ENCODE measurements around the gene CALHM6. TPM values are rescaled to one million over a fixed set of nuclear protein-coding genes. Genes with fewer than 3 reads are reported as not detected.
A peak's percentile ranks its signal among the peaks of the same experiment; 100 is the strongest.

The CALHM6 gene
- total and polyA plus RNA-seq, 5 experiments from 2014 or later: 1.2 to 49.3 (median 5.3) TPM

DNA sequence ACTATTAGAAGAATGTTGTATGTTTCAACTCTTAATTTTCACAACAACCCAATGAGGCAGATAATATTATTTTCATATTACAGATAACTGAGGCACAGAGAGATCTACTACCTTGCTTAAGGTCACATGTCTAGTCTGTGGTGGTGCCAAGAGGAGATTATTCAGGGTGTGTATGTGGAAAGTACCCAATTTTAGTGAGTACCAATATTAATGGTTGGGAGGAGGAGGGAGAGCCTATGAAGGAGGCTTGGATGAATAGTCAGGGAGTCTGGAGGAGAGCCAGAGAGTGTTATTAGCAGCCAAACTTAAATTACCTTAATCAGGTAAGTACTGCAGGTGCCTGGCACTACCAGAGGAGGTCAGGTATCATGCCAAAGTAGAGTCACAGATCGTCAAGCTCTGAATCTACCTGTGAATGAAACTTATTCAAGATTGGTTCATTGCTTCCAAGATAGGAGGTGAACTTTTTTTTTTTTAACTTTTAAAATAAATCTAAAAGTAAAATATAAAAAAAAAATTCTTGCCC lies 10.9 kb upstream of the CALHM6 start:
- Mint-ChIP-seq H3K27ac (no peak overlapping the region), H3K4me1 (peaks cover under 1 to 34% (median 3%) of the 10 kb centered on the region in 4 donors)
- POLR2A ChIA-PET: no interaction called here

GRCh38 chr6:116450769-116451740 lies 10.1 kb upstream of the CALHM6 start:
- H3K4me3 Mint-ChIP-seq: peak overlapping the region in 1 of 10 donors; percentile 1
- H3K27me3 Mint-ChIP-seq: peaks cover 7 to 45% (median 11%) of the 10 kb centered on the region in 5 donors
- peak in 1 of 2 donors; percentile 37 for ATAC-seq
- peaks cover 0 to 2% (median 0%) of the 10 kb centered on the region in 3 donors for H3K36me3 Mint-ChIP-seq
- no peak for DNase-seq
- POLR2A ChIA-PET: no interaction called here
- H3K9me3 Mint-ChIP-seq: no peaks in the 10 kb centered on the region
- H3K4me1 Mint-ChIP-seq: peaks cover 0 to 31% (median 3%) of the 10 kb centered on the region in 4 donors
- H3K27ac Mint-ChIP-seq: no peak overlapping the region

More for the DNA sequence above, 10.9 kb upstream of the CALHM6 start:
- DNase-seq (no peak), ATAC-seq (no peak)
- Mint-ChIP-seq H3K36me3 (peaks cover 0 to 2% (median 0%) of the 10 kb centered on the region in 3 donors), H3K9me3 (no peaks in the 10 kb centered on the region), H3K4me3 (peak overlapping the region in 1 of 10 donors; percentile 39), H3K27me3 (peaks cover 6 to 45% (median 10%) of the 10 kb centered on the region in 5 donors)

- POLR2A ChIA-PET: no interaction called here
- Mint-ChIP-seq H3K27me3 (peaks cover 7 to 45% (median 11%) of the 10 kb centered on the region in 5 donors), H3K36me3 (peaks cover 0 to 2% (median 0%) of the 10 kb centered on the region in 3 donors), H3K9me3 (no peaks in the 10 kb centered on the region), H3K4me3 (no peak overlapping the region), H3K27ac (no peak overlapping the region), H3K4me1 (peaks cover 0 to 25% (median 3%) of the 10 kb centered on the region in 4 donors)
- no peak for ATAC-seq
- no peak for DNase-seq
These were observed 9.3 kb upstream of the CALHM6 start for GRCh38 chr6:116451916-116452315.

DNA sequence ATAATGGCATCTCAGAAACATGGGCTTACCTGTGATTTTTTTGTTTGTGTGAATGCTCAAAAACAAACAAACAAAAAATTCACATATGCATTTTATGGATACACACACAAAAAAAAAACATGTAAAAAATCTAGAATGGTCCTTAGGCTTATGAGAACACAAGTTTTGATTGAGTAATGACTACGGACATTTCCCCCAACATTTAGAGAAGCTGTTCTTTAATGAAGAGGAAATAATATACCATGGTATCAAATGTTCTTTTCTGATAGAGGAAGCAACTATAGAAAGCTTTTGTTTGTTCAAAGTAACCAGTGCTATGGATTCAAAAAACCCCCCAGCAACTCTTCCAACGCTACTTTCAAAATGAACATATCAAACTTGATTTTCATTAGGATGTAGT lies 8.6 kb upstream of the CALHM6 start:
- Mint-ChIP-seq H3K4me1 (peaks cover 0 to 23% (median 3%) of the 10 kb centered on the region in 4 donors), H3K9me3 (no peaks in the 10 kb centered on the region)

DNA sequence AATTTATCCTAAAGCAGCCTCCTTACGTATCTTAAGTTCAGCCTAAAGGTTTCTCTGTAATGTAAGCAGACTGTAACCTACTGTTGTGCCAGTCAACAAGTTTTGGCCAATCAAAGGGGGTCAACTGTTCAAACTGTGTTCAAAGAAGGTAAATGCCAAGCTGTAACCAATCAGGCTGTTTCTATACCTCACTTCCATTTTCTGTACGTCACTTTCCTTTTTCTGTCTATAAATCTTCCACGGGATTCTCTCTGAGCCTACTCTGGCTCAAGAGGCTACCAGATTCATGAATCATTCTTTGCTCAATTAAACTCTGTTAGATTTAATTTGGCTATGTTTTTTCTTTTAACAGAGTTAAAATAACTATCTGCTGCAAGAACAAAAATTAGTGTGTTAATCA lies 5.1 kb upstream of the CALHM6 start:
- no peak overlapping the region for H3K27ac Mint-ChIP-seq

More for the DNA sequence above, 8.6 kb upstream of the CALHM6 start:
- H3K27ac Mint-ChIP-seq: no peak overlapping the region
- ATAC-seq: no peak
- POLR2A ChIA-PET: no interaction called here
- H3K36me3 Mint-ChIP-seq: peaks cover 0 to 2% (median 0%) of the 10 kb centered on the region in 3 donors
- H3K4me3 Mint-ChIP-seq: no peak overlapping the region
- peaks cover 7 to 42% (median 9%) of the 10 kb centered on the region in 5 donors for H3K27me3 Mint-ChIP-seq
- DNase-seq: no peak

DNA sequence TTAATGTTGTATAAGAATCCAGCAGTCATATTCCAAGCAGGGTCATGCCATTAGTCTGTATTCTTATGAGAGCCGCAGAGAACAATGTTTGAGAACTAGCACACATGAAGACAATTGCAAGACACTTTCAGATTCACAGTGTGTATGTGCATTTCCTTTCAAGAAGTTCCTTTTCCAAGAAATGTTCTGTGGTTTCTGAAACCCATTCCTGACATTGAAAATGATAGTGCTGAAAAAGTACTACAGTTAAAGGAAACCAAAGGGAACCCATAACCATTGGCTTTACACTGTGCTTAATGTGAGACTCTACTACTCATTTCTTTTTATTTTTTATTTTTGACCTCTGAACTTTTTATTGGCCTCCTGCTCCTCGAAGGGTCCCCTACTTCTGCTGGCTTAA lies 4.2 kb upstream of the CALHM6 start:
- no peak for DNase-seq
- H3K4me1 Mint-ChIP-seq: peaks cover 3 to 15% (median 10%) of the 10 kb centered on the region in 4 donors
- ATAC-seq: no peak
- H3K36me3 Mint-ChIP-seq: peaks cover 0 to 2% (median 0%) of the 10 kb centered on the region in 3 donors
- POLR2A ChIA-PET: no interaction called here
- H3K27me3 Mint-ChIP-seq: peaks cover 8 to 27% (median 18%) of the 10 kb centered on the region in 5 donors
- H3K4me3 Mint-ChIP-seq: no peak overlapping the region
- no peaks in the 10 kb centered on the region for H3K9me3 Mint-ChIP-seq
- H3K27ac Mint-ChIP-seq: no peak overlapping the region

More for the DNA sequence above, 5.1 kb upstream of the CALHM6 start:
- DNase-seq (no peak), ATAC-seq (no peak)
- Mint-ChIP-seq H3K9me3 (no peaks in the 10 kb centered on the region), H3K27me3 (peaks cover 7 to 28% (median 13%) of the 10 kb centered on the region in 5 donors), H3K4me1 (peaks cover 1 to 16% (median 6%) of the 10 kb centered on the region in 4 donors), H3K36me3 (peaks cover 0 to 2% (median 0%) of the 10 kb centered on the region in 3 donors), H3K4me3 (no peak overlapping the region)
- POLR2A ChIA-PET: no interaction called here

DNA sequence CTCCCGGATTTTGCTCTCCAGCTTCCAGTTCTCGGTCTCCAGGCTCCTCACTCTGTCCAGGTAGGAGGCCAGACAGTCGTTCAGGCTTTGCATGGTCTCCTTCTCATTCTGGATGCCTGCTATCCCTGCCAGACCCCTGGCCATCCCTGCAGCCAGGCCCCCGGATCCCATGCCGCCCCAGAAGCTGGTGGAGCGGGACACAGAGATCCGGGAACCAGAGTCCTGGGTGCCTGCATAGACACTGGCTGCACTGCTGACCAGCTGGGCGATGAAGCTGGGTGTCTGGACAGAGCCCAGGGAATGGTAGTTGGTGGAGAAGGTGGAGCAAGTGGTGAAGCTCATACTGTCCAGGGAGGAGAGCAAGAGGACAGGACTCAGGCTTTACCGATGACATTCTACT lies 2.9 kb upstream of the CALHM6 start:
- POLR2A ChIA-PET: no interaction called here
- DNase-seq (no peak), ATAC-seq (no peak)
- Mint-ChIP-seq H3K4me1 (peaks cover 4 to 20% (median 12%) of the 10 kb centered on the region in 4 donors), H3K9me3 (no peaks in the 10 kb centered on the region), H3K4me3 (no peak overlapping the region), H3K27ac (peak overlapping the region in 1 of 10 donors; percentile 48), H3K36me3 (no peaks in the 10 kb centered on the region), H3K27me3 (peaks cover 13 to 27% (median 22%) of the 10 kb centered on the region in 5 donors)

DNA sequence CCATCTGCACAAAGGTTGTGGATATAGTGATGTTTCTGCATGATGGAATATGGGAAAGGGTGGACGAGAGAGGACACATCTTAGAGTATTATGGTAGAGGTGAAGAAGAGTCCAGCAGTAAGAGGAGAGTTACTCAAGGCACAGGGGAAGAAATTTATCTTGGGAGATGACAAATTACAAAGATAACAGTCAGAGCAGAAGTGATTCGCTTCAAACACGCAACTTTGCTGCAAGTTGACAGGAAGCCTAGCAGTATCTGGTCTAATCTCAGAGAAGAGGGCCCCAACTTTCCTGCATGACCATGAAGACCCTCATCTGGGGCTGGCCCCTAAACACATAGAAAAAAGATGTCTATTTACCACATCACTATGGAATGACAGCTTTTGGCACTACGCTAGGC lies 1.2 kb upstream of the CALHM6 start:
- Mint-ChIP-seq H3K36me3 (no peaks in the 10 kb centered on the region), H3K4me3 (peak overlapping the region in 1 of 10 donors; percentile 1), H3K27me3 (peaks cover 9 to 32% (median 18%) of the 10 kb centered on the region in 5 donors), H3K27ac (no peak overlapping the region), H3K9me3 (no peaks in the 10 kb centered on the region), H3K4me1 (peaks cover 4 to 32% (median 13%) of the 10 kb centered on the region in 4 donors)
- POLR2A ChIA-PET: no interaction called here
- ATAC-seq: no peak
- no peak for DNase-seq

- peak; percentile 93 for ATAC-seq
- POLR2A ChIA-PET: interaction anchor here (2.3 kb wide), 1 partner anchor 183 kb away, joined by 11 read pairs; the partner anchor contains the start of gene TSPYL1
- Mint-ChIP-seq H3K27ac (peak overlapping the region in 6 of 10 donors; percentile 10 to 87 (median 60)), H3K9me3 (no peaks in the 10 kb centered on the region), H3K36me3 (no peaks in the 10 kb centered on the region), H3K4me3 (peak overlapping the region; percentile 67 to 88 (median 82)), H3K27me3 (peaks cover 9 to 36% (median 16%) of the 10 kb centered on the region in 5 donors), H3K4me1 (peaks cover 4 to 50% (median 13%) of the 10 kb centered on the region in 4 donors)
- DNase-seq: peak; percentile 22 to 70 (median 46)
These were observed 1.0 kb downstream of the CALHM6 start for GRCh38 chr6:116461932-116462885.

- peak overlapping the region in 2 of 10 donors; percentile 83 to 85 for H3K4me3 Mint-ChIP-seq
- H3K27me3 Mint-ChIP-seq: peaks cover 9 to 36% (median 17%) of the 10 kb centered on the region in 5 donors
- POLR2A ChIA-PET: no interaction called here
- ATAC-seq: no peak
- H3K36me3 Mint-ChIP-seq: no peaks in the 10 kb centered on the region
- peaks cover 4 to 58% (median 13%) of the 10 kb centered on the region in 4 donors for H3K4me1 Mint-ChIP-seq
- no peak for DNase-seq
- no peak overlapping the region for H3K27ac Mint-ChIP-seq
- no peaks in the 10 kb centered on the region for H3K9me3 Mint-ChIP-seq
These were observed 2.1 kb downstream of the CALHM6 start for GRCh38 chr6:116463301-116463700.

- Mint-ChIP-seq H3K36me3 (no peaks in the 10 kb centered on the region), H3K9me3 (no peaks in the 10 kb centered on the region), H3K27me3 (peaks cover 9 to 28% (median 16%) of the 10 kb centered on the region in 5 donors), H3K4me1 (peaks cover 4 to 58% (median 13%) of the 10 kb centered on the region in 4 donors), H3K27ac (peak overlapping the region in 3 of 10 donors; percentile 21 to 66 (median 63)), H3K4me3 (peak overlapping the region in 1 of 10 donors; percentile 36)
- DNase-seq: no peak
- ATAC-seq: no peak
- POLR2A ChIA-PET: no interaction called here
These were observed 4.1 kb downstream of the CALHM6 start for GRCh38 chr6:116465246-116465645.

GRCh38 chr6:116467096-116467495 lies 5.9 kb downstream of the CALHM6 start:
- ATAC-seq (no peak), DNase-seq (no peak)
- H3K4me1 Mint-ChIP-seq: peaks cover 0 to 46% (median 3%) of the 10 kb centered on the region in 4 donors
- H3K9me3 Mint-ChIP-seq: no peaks in the 10 kb centered on the region
- no peak overlapping the region for H3K4me3 Mint-ChIP-seq
- peaks cover 0 to 18% (median 9%) of the 10 kb centered on the region in 5 donors for H3K27me3 Mint-ChIP-seq
- H3K36me3 Mint-ChIP-seq: no peaks in the 10 kb centered on the region
- peak overlapping the region in 3 of 10 donors; percentile 27 to 43 (median 30) for H3K27ac Mint-ChIP-seq
- POLR2A ChIA-PET: no interaction called here
